Effector CD8-positive, alpha-beta T cell (primary cell): ENCODE measurements around the gene GOLGA6D.
"Not testable (repeated sequence)": the region's sequence is repeated elsewhere in the genome, so short reads cannot be mapped to it uniquely, and the experiment has no call there.

Experiments used
- DNase-seq: peaks from one replicate; lab custom pipeline; 2025; lab: John Stamatoyannopoulos, UW

GOLGA6D gene

GRCh38 chr15:75333654-75334419 is 51.2 kb downstream of the GOLGA6D start:
- not testable (repeated sequence) for DNase-seq

DNA sequence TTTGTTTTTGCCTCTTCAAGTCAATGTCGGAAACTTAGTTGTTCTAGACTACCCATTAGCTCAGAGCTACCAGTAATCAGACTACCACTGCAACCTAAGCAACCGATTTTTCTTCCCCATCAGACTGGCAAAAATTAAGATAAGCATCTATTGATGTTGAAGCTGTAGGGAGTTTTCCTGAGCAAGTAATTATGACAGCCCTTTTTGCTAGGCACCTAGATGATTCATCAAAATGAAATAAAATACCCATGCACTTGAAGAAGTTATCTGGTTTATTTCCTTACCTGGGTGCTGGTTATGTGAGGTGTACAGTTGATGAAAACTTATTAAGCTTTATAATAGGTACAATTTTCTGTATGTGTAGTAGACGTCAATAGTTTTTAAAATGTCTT is 52.7 kb downstream of the GOLGA6D start:
- no peak for DNase-seq

- DNase-seq, result peak; percentile 60
These were observed 53.2 kb downstream of the GOLGA6D start, which contains the start of gene COMMD4 for GRCh38 chr15:75335705-75336355. COMMD4 (plus strand) TSS chr15:75336063; CDS start chr15:75336090, 27 bp downstream.

DNA sequence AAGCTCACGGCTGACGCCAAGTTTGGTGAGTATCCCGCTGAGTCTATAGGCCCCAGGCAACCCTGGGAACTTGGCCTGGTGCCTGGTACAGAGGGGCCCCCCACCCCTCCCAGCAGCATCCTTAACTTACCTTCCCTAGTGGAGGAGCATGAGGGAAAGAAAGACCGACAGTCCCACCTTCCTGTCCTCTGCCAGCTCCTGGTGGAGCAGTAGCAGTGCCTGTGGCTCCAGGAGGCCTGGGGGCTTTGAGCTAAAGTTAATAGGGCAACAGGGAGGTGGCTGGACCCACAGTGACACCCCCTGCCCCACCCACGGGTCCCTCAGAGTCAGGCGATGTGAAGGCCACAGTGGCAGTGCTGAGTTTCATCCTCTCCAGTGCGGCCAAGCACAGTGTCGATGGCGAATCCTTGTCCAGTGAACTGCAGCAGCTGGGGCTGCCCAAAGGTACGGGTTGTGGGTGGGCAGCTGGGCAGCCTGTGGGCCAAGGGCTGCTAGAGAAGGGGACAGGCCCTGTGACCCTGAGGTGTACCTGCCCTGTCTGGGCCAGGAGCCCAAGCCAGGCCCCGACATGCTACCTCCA is 56.1 kb downstream of the GOLGA6D start:
- DNase-seq, result no peak

GRCh38 chr15:75339531-75340240 is 57.1 kb downstream of the GOLGA6D start:
- no peak for DNase-seq

DNA sequence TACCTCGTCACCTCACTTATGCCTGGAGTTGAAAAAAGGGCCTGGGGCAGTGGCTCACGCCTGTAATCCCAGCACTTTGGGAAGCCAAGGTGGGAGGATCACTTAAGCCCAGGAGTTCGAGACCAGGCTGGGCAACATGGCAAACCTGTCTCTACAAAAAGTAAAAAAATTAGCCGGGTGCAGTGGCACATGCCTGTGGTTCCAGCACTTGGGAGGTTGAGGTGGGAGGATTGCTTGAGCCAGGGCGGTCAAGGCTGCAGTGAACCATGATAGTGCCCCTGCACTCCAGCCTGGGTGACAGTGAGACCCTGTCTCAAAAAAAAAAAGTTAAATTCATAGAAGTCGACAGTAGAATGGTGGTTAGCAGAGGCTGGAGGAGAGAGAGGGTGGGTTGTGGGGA is 59.6 kb downstream of the GOLGA6D start:
- DNase-seq, result no peak

GRCh38 chr15:75343953-75344352 is 61.3 kb downstream of the GOLGA6D start:
- DNase-seq, result not testable (repeated sequence)
